Panc1 (cell line): ENCODE measurements around the gene PAPSS2. TPM values are rescaled to one million over a fixed set of nuclear protein-coding genes. Genes with fewer than 3 reads are reported as not detected.

Experiments
- ATAC-seq: fragments of 200-7000 bp; cut with Tn5 transposase; 2 replicates; pipeline ENCODE4 v1.9.1; 2020; ENCODE audit warnings: mild to moderate bottlenecking, moderate library complexity
- BruUV-seq: library from RNA; stranded (reverse); fragments of 400-500 nt; replicated peaks from 2 replicates; lab custom pipeline; 2021; lab: Mats Ljungman, UMichigan
- CTCF ChIA-PET: fragments of 300-600 bp; sonication (Branson Sonifier 250); formaldehyde crosslinking; loops from one replicate; lab custom pipeline; 2022; ENCODE audit warnings: antibody characterized with exemption; lab: Charles Lee
- POLR2A ChIA-PET: fragments of 300-600 bp; sonication (Branson Sonifier 250); formaldehyde crosslinking; loops from one replicate; lab custom pipeline; 2022; ENCODE audit warnings: antibody characterized with exemption; lab: Charles Lee
- DNase-seq: peaks from one replicate; pipeline ENCODE4 v3.0.0-alpha.2; 2010; ENCODE audit warnings: low read depth, low spot score
- H3K27ac ChIP-seq: 2 replicates; pipeline ENCODE4 v1.5.1; 2011; ENCODE audit warnings: mild to moderate bottlenecking, low read length, inconsistent platforms
- H3K27me3 ChIP-seq: fragments of 200-500 bp; sonication (Bioruptor generic); 2 replicates; pipeline ENCODE4 v1.6.0; 2014; ENCODE audit warnings: low read length, inconsistent platforms; ENCODE audit not compliant: control insufficient read depth, insufficient read depth
- H3K36me3 ChIP-seq: fragments of 200-500 bp; sonication (Bioruptor generic); 2 replicates; pipeline ENCODE4 v1.5.1; 2014; ENCODE audit warnings: inconsistent platforms, mild to moderate bottlenecking, low read length, moderate library complexity; ENCODE audit not compliant: control insufficient read depth, insufficient read depth
- H3K4me1 ChIP-seq: 2 replicates; pipeline ENCODE4 v1.5.1; 2011; ENCODE audit warnings: inconsistent platforms, mild to moderate bottlenecking, low read length, moderate library complexity; ENCODE audit not compliant: control insufficient read depth, insufficient read depth
- H3K4me3 ChIP-seq, 2 experiments: 2 replicates each; pipeline ENCODE4 v1.5.1; 2011 to 2012; ENCODE audit warnings: low read depth in 2 of 2, low read length in 2 of 2, mild to moderate bottlenecking in 2 of 2, inconsistent platforms in 1 of 2, moderate library complexity in 1 of 2
- H3K9me3 ChIP-seq: fragments of 200-500 bp; sonication (Bioruptor generic); 2 replicates; pipeline ENCODE4 v1.5.1; 2014; ENCODE audit warnings: low read depth, mild to moderate bottlenecking, inconsistent platforms, low read length, moderate library complexity; ENCODE audit not compliant: control insufficient read depth, insufficient read depth
- CTCF ChIP-seq: fragments of 450-650 bp; IDR thresholded peaks from 2 replicates; pipeline ENCODE4 v1.5.1; 2017; ENCODE audit warnings: mild to moderate bottlenecking
- POLR2AphosphoS5 ChIP-seq: IDR thresholded peaks from 2 replicates; pipeline ENCODE4 v1.6.1; 2012; ENCODE audit warnings: mild to moderate bottlenecking, low read depth, low read length, moderate library complexity
- SIN3A ChIP-seq: IDR thresholded peaks from 2 replicates; pipeline ENCODE4 v1.6.1; 2012; ENCODE audit warnings: low read depth, mild to moderate bottlenecking, low read length, moderate library complexity, borderline replicate concordance; ENCODE audit not compliant: insufficient read depth
- TCF7L2 ChIP-seq: IDR thresholded peaks from 2 replicates; pipeline ENCODE4 v1.6.1; 2011; ENCODE audit warnings: mild to moderate bottlenecking, low read depth, low read length, inconsistent platforms
- in situ Hi-C: cut with HindIII; loops from 2 replicates; pipeline ENCODE4 v1.10.0; 2016; ENCODE audit warnings: low sequenced_read_pairs, low pct_unique_long_range_greater_than_20kb
- intact Hi-C: fragments of 100-400 bp; cut with micrococcal nuclease; formaldehyde crosslinking; loops from one replicate; pipeline ENCODE4 v1.10.0; 2022; ENCODE audit not compliant: unreplicated experiment
- total RNA-seq: library from RNA; stranded (reverse); gene quantifications from one replicate; pipeline ENCODE4 v1.2.1, GENCODE V29; 2021; ENCODE audit not compliant: unreplicated experiment
- TF ChIP-seq, protein P1 (sequence below), 2 experiments: IDR thresholded peaks; 2 replicates each; pipeline ENCODE4 v1.6.1; 2011 to 2012; ENCODE audit warnings: low read depth in 2 of 2, control low read depth in 1 of 2, low read length in 1 of 2, mild to moderate bottlenecking in 1 of 2, moderate library complexity in 1 of 2; ENCODE audit not compliant: insufficient read depth in 1 of 2

PAPSS2 gene
- total RNA-seq, 1 experiment from 2014 or later = 17.1 TPM

DNA sequence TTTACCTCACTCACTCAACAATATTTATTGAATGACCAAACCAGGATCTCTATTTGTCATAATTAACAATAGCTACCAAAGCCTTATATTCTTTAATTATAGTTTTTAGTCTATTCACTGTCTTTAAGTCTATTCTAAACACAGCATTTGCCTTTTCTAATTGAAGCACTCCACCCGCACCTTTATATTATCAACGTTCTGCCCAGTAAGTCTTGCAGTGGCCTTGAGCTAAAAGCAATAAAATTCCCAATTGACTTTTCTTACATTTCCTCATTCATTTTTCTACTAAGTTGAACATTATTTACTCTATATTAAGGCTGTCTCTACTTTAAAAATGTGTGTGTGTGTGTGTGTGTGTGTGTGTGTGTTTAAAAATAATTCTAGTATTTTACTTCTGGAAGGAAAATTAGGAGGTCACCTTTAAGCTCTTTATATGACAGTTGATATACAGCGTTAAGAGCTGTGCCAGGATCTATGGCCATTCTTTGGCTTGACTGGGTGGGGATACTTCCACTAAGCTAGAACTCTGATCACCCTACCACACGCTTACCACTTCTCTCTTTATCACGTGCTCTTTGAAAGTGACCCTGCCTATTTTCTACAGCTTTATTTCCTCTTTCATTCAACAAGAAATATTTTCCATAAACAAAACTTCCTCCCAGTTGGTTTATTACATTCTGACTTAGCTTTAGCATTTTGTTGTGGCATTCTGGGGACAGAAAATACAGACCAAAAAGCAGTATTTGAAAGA is 8.8 kb downstream of the PAPSS2 start:
- ChIA-PET CTCF (no interaction called here), POLR2A (no interaction called here)
- Histone ChIP-seq H3K27me3 (no peaks in the 10 kb centered on the region), H3K9me3 (no peaks in the 10 kb centered on the region), H3K4me1 (no peaks in the 10 kb centered on the region), H3K27ac (no peak overlapping the region), H3K4me3 (no peak overlapping the region), H3K36me3 (no peaks in the 10 kb centered on the region)
- no TSS peak for BruUV-seq
- no peak for ATAC-seq
- TF ChIP-seq, protein P1, sequence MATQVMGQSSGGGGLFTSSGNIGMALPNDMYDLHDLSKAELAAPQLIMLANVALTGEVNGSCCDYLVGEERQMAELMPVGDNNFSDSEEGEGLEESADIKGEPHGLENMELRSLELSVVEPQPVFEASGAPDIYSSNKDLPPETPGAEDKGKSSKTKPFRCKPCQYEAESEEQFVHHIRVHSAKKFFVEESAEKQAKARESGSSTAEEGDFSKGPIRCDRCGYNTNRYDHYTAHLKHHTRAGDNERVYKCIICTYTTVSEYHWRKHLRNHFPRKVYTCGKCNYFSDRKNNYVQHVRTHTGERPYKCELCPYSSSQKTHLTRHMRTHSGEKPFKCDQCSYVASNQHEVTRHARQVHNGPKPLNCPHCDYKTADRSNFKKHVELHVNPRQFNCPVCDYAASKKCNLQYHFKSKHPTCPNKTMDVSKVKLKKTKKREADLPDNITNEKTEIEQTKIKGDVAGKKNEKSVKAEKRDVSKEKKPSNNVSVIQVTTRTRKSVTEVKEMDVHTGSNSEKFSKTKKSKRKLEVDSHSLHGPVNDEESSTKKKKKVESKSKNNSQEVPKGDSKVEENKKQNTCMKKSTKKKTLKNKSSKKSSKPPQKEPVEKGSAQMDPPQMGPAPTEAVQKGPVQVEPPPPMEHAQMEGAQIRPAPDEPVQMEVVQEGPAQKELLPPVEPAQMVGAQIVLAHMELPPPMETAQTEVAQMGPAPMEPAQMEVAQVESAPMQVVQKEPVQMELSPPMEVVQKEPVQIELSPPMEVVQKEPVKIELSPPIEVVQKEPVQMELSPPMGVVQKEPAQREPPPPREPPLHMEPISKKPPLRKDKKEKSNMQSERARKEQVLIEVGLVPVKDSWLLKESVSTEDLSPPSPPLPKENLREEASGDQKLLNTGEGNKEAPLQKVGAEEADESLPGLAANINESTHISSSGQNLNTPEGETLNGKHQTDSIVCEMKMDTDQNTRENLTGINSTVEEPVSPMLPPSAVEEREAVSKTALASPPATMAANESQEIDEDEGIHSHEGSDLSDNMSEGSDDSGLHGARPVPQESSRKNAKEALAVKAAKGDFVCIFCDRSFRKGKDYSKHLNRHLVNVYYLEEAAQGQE (IDR thresholded peaks at IDR 0.05; ENCODE audit: insufficient read depth in 1 of 2, low read depth in 2 of 2, low read length in 1 of 2) = no peak
- in situ Hi-C loops (no loop called here), intact Hi-C loops (no loop called here)
- DNase-seq = no peak

- TF ChIP-seq TCF7L2 = no peak
- no peaks in the 10 kb centered on the region for H3K36me3 ChIP-seq
- DNase-seq (no peak), ATAC-seq (no peak)
- BruUV-seq = no TSS peak
- intact Hi-C loops (loop anchor here (1.0 kb wide), 1 partner anchor 62 kb away; no protein-coding TSS in a partner anchor), in situ Hi-C loops (no loop called here)
- no peak overlapping the region for H3K4me3 ChIP-seq
- H3K9me3 ChIP-seq = no peaks in the 10 kb centered on the region
- ChIA-PET CTCF (no interaction called here), POLR2A (no interaction called here)
- H3K4me1 ChIP-seq = no peaks in the 10 kb centered on the region
- no peak overlapping the region for H3K27ac ChIP-seq
- no peaks in the 10 kb centered on the region for H3K27me3 ChIP-seq
These were observed 10.1 kb downstream of the PAPSS2 start for GRCh38 chr10:87669752-87670151.

GRCh38 chr10:87670586-87670985 is 10.9 kb downstream of the PAPSS2 start:
- intact Hi-C loops = loop anchor here (1.0 kb wide), 1 partner anchor 61 kb away; no protein-coding TSS in a partner anchor
- Histone ChIP-seq H3K4me1 (no peaks in the 10 kb centered on the region), H3K9me3 (no peaks in the 10 kb centered on the region), H3K27me3 (no peaks in the 10 kb centered on the region), H3K4me3 (no peak overlapping the region), H3K36me3 (no peaks in the 10 kb centered on the region), H3K27ac (no peak overlapping the region)
- ATAC-seq (no peak), DNase-seq (no peak)
- CTCF ChIA-PET = interaction anchor here (0.7 kb wide), 1 partner anchor 13 kb away, joined by 4 read pairs; no protein-coding TSS in a partner anchor
- TF ChIP-seq, protein P1 (IDR thresholded peaks at IDR 0.05; ENCODE audit: insufficient read depth in 1 of 2, low read depth in 2 of 2, low read length in 1 of 2) = no peak
- TF ChIP-seq TCF7L2 (no peak), POLR2AphosphoS5 (no peak), CTCF (no peak), SIN3A (no peak)
- POLR2A ChIA-PET = no interaction called here
- no TSS peak for BruUV-seq
- in situ Hi-C loops = no loop called here
